NCI-H2107 (cell line): ENCODE results near the gene NTRK3.

Experiments used
- DNase-seq: peaks from one replicate; lab custom pipeline; 2025; lab: John Stamatoyannopoulos, UW

The NTRK3 gene

GRCh38 chr15:87816811-87817210 lies 439.7 kb downstream of the NTRK3 start:
- DNase-seq = no peak

GRCh38 chr15:87816016-87816415 lies 440.5 kb downstream of the NTRK3 start:
- DNase-seq = no peak
